Measurements from ENCODE around the gene EFL1. TPM values are rescaled to one million over a fixed set of nuclear protein-coding genes. Genes with fewer than 3 reads are reported as not detected.
A peak's percentile ranks its signal among the peaks of the same experiment; 100 is the strongest.

EFL1 gene
- total RNA-seq, 6 experiments from 2014 or later = 4.6 to 12.9 (median 9.4) TPM

GRCh38 chr15:82127581-82127980 lies 135.0 kb downstream of the EFL1 start:
- DNase-seq (no peak), ATAC-seq (peak; percentile 34 to 63 (median 61))
- Histone ChIP-seq H3K4me3 (no peak overlapping the region), H3K9me3 (no peaks in the 10 kb centered on the region), H3K27me3 (no peaks in the 10 kb centered on the region), H3K4me1 (peaks cover 0 to 34% (median 12%) of the 10 kb centered on the region in 4 donors), H3K27ac (peak overlapping the region; percentile 8 to 53 (median 52)), H3K36me3 (no peaks in the 10 kb centered on the region)
- no peak for TF ChIP-seq POLR2A (IDR thresholded peaks at IDR 0.05)
- TF ChIP-seq CTCF (IDR thresholded peaks at IDR 0.05) = no peak
- intact Hi-C loops (cut with DNase I) = no loop called here

- intact Hi-C loops (cut with DNase I) = no loop called here
- ATAC-seq (no peak), DNase-seq (no peak)
- H3K27ac ChIP-seq = no peak overlapping the region
- WGBS (ENCODE audit: insufficient coverage, low coverage, low lambda C conversion rate, missing lambda C conversion rate) = 71% methylated on average over 1 of the region's 3 CpGs
- no peaks in the 10 kb centered on the region for H3K36me3 ChIP-seq
- no peak for TF ChIP-seq CTCF (IDR thresholded peaks at IDR 0.05)
- TF ChIP-seq POLR2A (IDR thresholded peaks at IDR 0.05) = no peak
- H3K4me3 ChIP-seq = no peak overlapping the region
- H3K27me3 ChIP-seq = no peaks in the 10 kb centered on the region
- H3K9me3 ChIP-seq = no peaks in the 10 kb centered on the region
- peaks cover 0 to 34% (median 12%) of the 10 kb centered on the region in 4 donors for H3K4me1 ChIP-seq
Measured at GRCh38 chr15:82126346-82126745, 136.2 kb downstream of the EFL1 start.

- Histone ChIP-seq H3K4me3 (no peak overlapping the region), H3K36me3 (no peaks in the 10 kb centered on the region), H3K27me3 (no peaks in the 10 kb centered on the region), H3K4me1 (peaks cover 0 to 34% (median 12%) of the 10 kb centered on the region in 4 donors), H3K9me3 (no peaks in the 10 kb centered on the region), H3K27ac (no peak overlapping the region)
- intact Hi-C loops (cut with DNase I) = no loop called here
- ATAC-seq (peak in 3 of 4 donors; percentile 35 to 45 (median 45)), DNase-seq (peak in 1 of 3 donors; percentile 64)
- 56% methylated on average over 3 of the region's 9 CpGs for WGBS (ENCODE audit: insufficient coverage, low coverage, low lambda C conversion rate, missing lambda C conversion rate)
- TF ChIP-seq POLR2A (IDR thresholded peaks at IDR 0.05) (no peak), CTCF (IDR thresholded peaks at IDR 0.05) (no peak)
Measured at GRCh38 chr15:82124331-82125263, 137.9 kb downstream of the EFL1 start.

- DNase-seq (no peak), ATAC-seq (peak in 1 of 4 donors; percentile 33)
- Histone ChIP-seq H3K36me3 (no peaks in the 10 kb centered on the region), H3K27ac (no peak overlapping the region), H3K4me3 (no peak overlapping the region), H3K4me1 (peaks cover 0 to 21% (median 5%) of the 10 kb centered on the region in 4 donors), H3K9me3 (no peaks in the 10 kb centered on the region), H3K27me3 (no peaks in the 10 kb centered on the region)
- intact Hi-C loops (cut with DNase I) = no loop called here
- no peak for TF ChIP-seq POLR2A (IDR thresholded peaks at IDR 0.05)
- TF ChIP-seq CTCF (IDR thresholded peaks at IDR 0.05) = no peak
- WGBS (ENCODE audit: insufficient coverage, low coverage, low lambda C conversion rate, missing lambda C conversion rate) = 95% methylated on average over 4 of the region's 4 CpGs
Measured at GRCh38 chr15:82122746-82123400, 139.7 kb downstream of the EFL1 start.

Data from right lobe of liver (tissue), 6 donors.